Peyer's patch (tissue), 4 donors: ENCODE data around the gene SRGAP2.
"Not testable (repeated sequence)": the region's sequence is repeated elsewhere in the genome, so short reads cannot be mapped to it uniquely, and the experiment has no call there.

Experiments
- CTCF ChIP-seq, 6 experiments: fragments of 450-650 bp in 4 of 6; fragments of 200-600 bp in 2 of 6; sonication (generic) in 1 of 6; IDR thresholded peaks; one replicate each; pipeline ENCODE4 v1.5.1; 2017 to 2019; ENCODE audit warnings: antibody characterized with exemption in 6 of 6, mild to moderate bottlenecking in 3 of 6, moderate library complexity in 1 of 6
- POLR2A ChIP-seq, 2 donors: fragments of 450-650 bp; IDR thresholded peaks; one replicate each; pipeline ENCODE4 v1.5.1; 2017; ENCODE audit warnings: antibody characterized with exemption in 2 of 2, mild to moderate bottlenecking in 2 of 2, moderate library complexity in 2 of 2

DNA sequence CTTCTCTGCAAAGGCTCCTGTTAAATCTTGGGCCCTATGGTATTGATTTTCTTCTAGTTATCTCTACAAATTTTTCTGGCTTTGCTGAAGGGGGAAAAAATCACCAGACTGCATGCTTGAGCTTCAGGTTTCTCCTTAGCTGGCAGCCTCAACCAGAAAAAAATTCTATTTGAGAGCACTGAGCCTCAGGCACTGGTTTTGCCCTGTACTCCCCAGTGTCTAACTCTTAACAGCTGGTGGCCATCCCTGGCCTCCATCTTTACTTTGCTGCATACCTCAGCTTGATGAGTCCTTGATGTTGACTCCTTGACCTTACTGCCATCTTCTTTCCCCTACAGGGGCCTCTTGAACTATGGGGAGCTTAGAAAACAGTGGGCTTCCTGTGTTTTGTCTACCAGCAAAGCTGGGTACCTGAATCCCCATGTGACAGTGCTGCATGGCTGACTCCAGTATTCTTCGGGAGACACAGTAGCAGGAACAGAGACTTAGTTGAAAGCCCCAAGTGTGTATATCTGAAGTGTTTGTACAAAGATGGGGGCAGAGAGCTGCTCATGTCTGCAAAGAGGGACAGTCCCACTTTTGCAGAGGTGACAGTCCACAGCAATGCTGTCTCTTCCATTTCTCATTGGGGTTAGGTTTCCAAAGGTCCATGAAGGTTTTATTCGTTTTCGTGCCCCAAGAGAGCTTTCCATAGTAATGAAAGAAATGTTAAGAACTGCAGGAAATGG, 31.0 kb downstream of the SRGAP2 start:
- not testable (repeated sequence) for TF ChIP-seq CTCF, POLR2A (IDR thresholded peaks at IDR 0.05)
